CD4-positive, alpha-beta T cell (primary cell): ENCODE data around the gene WDR64. TPM values are rescaled to one million over a fixed set of nuclear protein-coding genes. Genes with fewer than 3 reads are reported as not detected.
"Not testable (repeated sequence)": the region's sequence is repeated elsewhere in the genome, so short reads cannot be mapped to it uniquely, and the experiment has no call there.

Experiments used
- ATAC-seq: fragments of 200-7000 bp; cut with Tn5 transposase; one replicate; pipeline ENCODE4 v1.10.0; 2022; ENCODE audit warnings: mild to moderate bottlenecking; ENCODE audit not compliant: poor library complexity
- CTCF ChIA-PET: fragments of 350-600 bp; sonication (Branson Sonifier 250); formaldehyde crosslinking; loops from one replicate; lab custom pipeline; 2021; ENCODE audit warnings: antibody characterized with exemption, inconsistent platforms; lab: Charles Lee
- POLR2A ChIA-PET: fragments of 350-600 bp; sonication (Branson Sonifier 250); formaldehyde crosslinking; loops from one replicate; lab custom pipeline; 2021; ENCODE audit warnings: antibody characterized with exemption, inconsistent platforms; lab: Charles Lee
- DNase-seq, 14 experiments: peaks; one replicate each; pipeline ENCODE4 v3.0.0-alpha.2; 2013 to 2020; ENCODE audit warnings: mixed read lengths in 2 of 14
- H3K27ac ChIP-seq, 2 donors: one replicate each; pipeline versions ENCODE4 v1.5.1 to v1.7.0; 2013; ENCODE audit warnings: low read length in 2 of 2, low read depth in 1 of 2, mild to moderate bottlenecking in 1 of 2
- H3K27me3 ChIP-seq, 2 experiments: 1 replicate in 1 of 2; 2 replicates in 1 of 2; pipeline versions ENCODE4 v1.6.1 to v1.7.0; 2013; ENCODE audit warnings: low read length in 2 of 2, control low read depth in 1 of 2, mild to moderate bottlenecking in 1 of 2, moderate library complexity in 1 of 2; ENCODE audit not compliant: insufficient read depth in 2 of 2, control insufficient read depth in 1 of 2
- H3K36me3 ChIP-seq: one replicate; pipeline ENCODE4 v1.6.1; 2013; ENCODE audit warnings: low read length, control low read depth; ENCODE audit not compliant: insufficient read depth
- H3K4me1 ChIP-seq: one replicate; pipeline ENCODE4 v1.6.1; 2013; ENCODE audit warnings: low read length, control low read depth; ENCODE audit not compliant: insufficient read depth
- H3K4me3 ChIP-seq: one replicate; pipeline ENCODE4 v1.5.1; 2013; ENCODE audit warnings: mild to moderate bottlenecking, low read length, moderate library complexity
- H3K9me3 ChIP-seq, 2 experiments: 1 replicate in 1 of 2; 2 replicates in 1 of 2; pipeline versions ENCODE4 v1.6.1 to v1.7.0; 2013; ENCODE audit warnings: low read length in 2 of 2, mild to moderate bottlenecking in 2 of 2, control low read depth in 1 of 2, moderate library complexity in 1 of 2; ENCODE audit not compliant: control insufficient read depth in 1 of 2, insufficient read depth in 1 of 2
- H3K27ac Mint-ChIP-seq: one replicate; pipeline ENCODE4 v1.8.0; 2020; ENCODE audit warnings: mixed read lengths
- H3K27me3 Mint-ChIP-seq: one replicate; pipeline ENCODE4 v1.8.0; 2021; ENCODE audit warnings: mixed read lengths
- H3K36me3 Mint-ChIP-seq: one replicate; pipeline ENCODE4 v1.8.0; 2021; ENCODE audit warnings: low read depth, mixed read lengths
- H3K4me1 Mint-ChIP-seq: one replicate; pipeline ENCODE4 v1.8.0; 2021; ENCODE audit warnings: low read depth, mixed read lengths
- H3K4me3 Mint-ChIP-seq: one replicate; pipeline ENCODE4 v1.8.0; 2020; ENCODE audit warnings: mild to moderate bottlenecking, mixed read lengths
- H3K9me3 Mint-ChIP-seq: one replicate; pipeline ENCODE4 v1.8.0; 2020; ENCODE audit warnings: mixed read lengths
- intact Hi-C, 2 experiments: fragments of 100-400 bp; cut with DNase I in 1 of 2; cut with micrococcal nuclease in 1 of 2; formaldehyde crosslinking; loops; one replicate each; pipeline versions ENCODE4 v1.15.1 to v1.9.0; 2023 to 2025; cut with DNase I, micrococcal nuclease
- total RNA-seq, 174 experiments: library from RNA in 2 of 174; stranded (reverse) in 2 of 174; gene quantifications; one replicate each; pipeline ENCODE4 v1.2.3 and lab custom pipeline; 2021 to 2026
- TF ChIP-seq, protein P1 (sequence below): fragments of 200-600 bp; IDR thresholded peaks from one replicate; pipeline ENCODE4 v1.8.0; 2022; ENCODE audit warnings: antibody characterized with exemption, mild to moderate bottlenecking

Gene WDR64
- total RNA-seq, 2 experiments from 2014 or later = 0.67 TPM; not detected in 1

DNA sequence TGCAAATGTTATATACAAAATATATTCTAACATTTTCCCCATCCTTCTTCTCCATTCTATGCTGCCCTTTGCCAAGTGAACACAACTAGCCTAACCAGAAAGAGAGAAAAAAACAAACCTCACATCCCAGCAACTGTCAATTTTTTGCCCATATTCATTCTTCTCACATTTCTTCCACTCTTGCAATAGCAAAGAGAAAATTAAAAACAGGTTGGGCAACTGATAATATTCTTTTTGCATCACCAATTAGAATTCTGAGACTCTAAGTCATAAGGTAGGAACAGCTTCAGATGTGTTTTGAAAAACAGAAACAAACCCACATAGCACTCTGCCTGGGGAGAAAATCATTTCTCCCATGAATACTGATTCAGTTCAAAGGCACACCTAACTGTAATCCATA lies 170.8 kb downstream of the WDR64 start:
- DNase-seq = no peak
- H3K9me3 Mint-ChIP-seq = no peaks in the 10 kb centered on the region
- Histone ChIP-seq H3K27ac (no peak overlapping the region), H3K36me3 (no peaks in the 10 kb centered on the region), H3K27me3 (no peaks in the 10 kb centered on the region), H3K4me1 (no peaks in the 10 kb centered on the region), H3K9me3 (no peaks in the 10 kb centered on the region), H3K4me3 (no peak overlapping the region)
- no peaks in the 10 kb centered on the region for H3K27me3 Mint-ChIP-seq
- intact Hi-C loops = no loop called here
- ATAC-seq = no peak
- no peak overlapping the region for H3K27ac Mint-ChIP-seq
- H3K36me3 Mint-ChIP-seq = no peaks in the 10 kb centered on the region
- no peaks in the 10 kb centered on the region for H3K4me1 Mint-ChIP-seq
- ChIA-PET POLR2A (no interaction called here), CTCF (no interaction called here)
- H3K4me3 Mint-ChIP-seq = no peak overlapping the region
- TF ChIP-seq, protein P1, sequence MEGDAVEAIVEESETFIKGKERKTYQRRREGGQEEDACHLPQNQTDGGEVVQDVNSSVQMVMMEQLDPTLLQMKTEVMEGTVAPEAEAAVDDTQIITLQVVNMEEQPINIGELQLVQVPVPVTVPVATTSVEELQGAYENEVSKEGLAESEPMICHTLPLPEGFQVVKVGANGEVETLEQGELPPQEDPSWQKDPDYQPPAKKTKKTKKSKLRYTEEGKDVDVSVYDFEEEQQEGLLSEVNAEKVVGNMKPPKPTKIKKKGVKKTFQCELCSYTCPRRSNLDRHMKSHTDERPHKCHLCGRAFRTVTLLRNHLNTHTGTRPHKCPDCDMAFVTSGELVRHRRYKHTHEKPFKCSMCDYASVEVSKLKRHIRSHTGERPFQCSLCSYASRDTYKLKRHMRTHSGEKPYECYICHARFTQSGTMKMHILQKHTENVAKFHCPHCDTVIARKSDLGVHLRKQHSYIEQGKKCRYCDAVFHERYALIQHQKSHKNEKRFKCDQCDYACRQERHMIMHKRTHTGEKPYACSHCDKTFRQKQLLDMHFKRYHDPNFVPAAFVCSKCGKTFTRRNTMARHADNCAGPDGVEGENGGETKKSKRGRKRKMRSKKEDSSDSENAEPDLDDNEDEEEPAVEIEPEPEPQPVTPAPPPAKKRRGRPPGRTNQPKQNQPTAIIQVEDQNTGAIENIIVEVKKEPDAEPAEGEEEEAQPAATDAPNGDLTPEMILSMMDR = no peak

DNA sequence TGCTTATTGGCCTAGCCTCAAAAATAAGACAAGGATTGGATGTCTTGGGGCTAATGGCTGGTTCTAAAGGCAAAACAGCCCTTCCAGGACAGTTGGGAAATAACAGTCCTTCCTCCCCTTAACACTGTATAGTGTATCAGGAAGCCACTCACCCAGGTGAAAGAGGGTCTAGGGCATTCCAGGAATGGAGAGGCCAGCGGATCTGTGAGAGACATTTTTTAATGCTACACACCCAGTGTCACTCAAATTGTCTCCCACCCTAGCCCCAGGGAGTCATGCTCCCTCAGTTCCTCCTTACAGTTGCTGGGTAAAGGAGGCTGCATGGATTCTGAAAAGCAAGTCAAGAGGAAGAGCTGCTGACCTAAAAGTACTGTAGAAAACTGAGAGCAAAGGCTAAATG lies 171.8 kb downstream of the WDR64 start:
- no peaks in the 10 kb centered on the region for H3K4me1 Mint-ChIP-seq
- no peaks in the 10 kb centered on the region for H3K4me1 ChIP-seq
- H3K27ac Mint-ChIP-seq = no peak overlapping the region
- H3K9me3 Mint-ChIP-seq = no peaks in the 10 kb centered on the region
- no peak overlapping the region for H3K4me3 Mint-ChIP-seq
- POLR2A ChIA-PET = no interaction called here
- no peaks in the 10 kb centered on the region for H3K9me3 ChIP-seq
- CTCF ChIA-PET = no interaction called here
- H3K27me3 ChIP-seq = no peaks in the 10 kb centered on the region
- H3K36me3 Mint-ChIP-seq = no peaks in the 10 kb centered on the region
- ATAC-seq = no peak
- no peaks in the 10 kb centered on the region for H3K36me3 ChIP-seq
- intact Hi-C loops = no loop called here
- DNase-seq = no peak
- TF ChIP-seq, protein P1 = no peak
- H3K27ac ChIP-seq = no peak overlapping the region
- no peaks in the 10 kb centered on the region for H3K27me3 Mint-ChIP-seq
- no peak overlapping the region for H3K4me3 ChIP-seq

DNA sequence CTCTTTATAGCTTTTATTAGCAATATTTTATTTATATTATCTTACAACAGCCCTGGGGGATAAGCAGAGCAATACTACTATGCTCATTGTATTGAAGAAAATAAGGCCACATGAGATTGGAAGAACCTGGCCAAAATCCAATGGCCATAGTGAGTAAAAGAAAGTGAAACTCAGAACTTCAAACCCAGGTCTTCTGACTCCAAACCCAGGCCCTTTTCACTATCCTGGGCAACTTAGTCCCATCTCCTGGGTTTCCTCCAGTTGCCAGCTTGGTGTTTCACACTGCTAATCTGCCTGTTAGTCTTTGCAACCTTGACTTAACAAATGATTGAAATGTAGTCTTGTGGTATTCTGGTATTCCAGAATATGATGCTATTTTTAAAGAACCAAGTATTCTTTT lies 173.5 kb downstream of the WDR64 start:
- intact Hi-C loops = no loop called here
- no peaks in the 10 kb centered on the region for H3K9me3 Mint-ChIP-seq
- H3K36me3 Mint-ChIP-seq = no peaks in the 10 kb centered on the region
- H3K27me3 Mint-ChIP-seq = no peaks in the 10 kb centered on the region
- POLR2A ChIA-PET = no interaction called here
- no peak overlapping the region for H3K4me3 ChIP-seq
- H3K27ac ChIP-seq = no peak overlapping the region
- TF ChIP-seq, protein P1 = no peak
- no peak overlapping the region for H3K4me3 Mint-ChIP-seq
- ATAC-seq (no peak), DNase-seq (no peak)
- no peaks in the 10 kb centered on the region for H3K36me3 ChIP-seq
- no peaks in the 10 kb centered on the region for H3K9me3 ChIP-seq
- H3K27me3 ChIP-seq = no peaks in the 10 kb centered on the region
- CTCF ChIA-PET = interaction anchor here (0.6 to 1.6 kb wide), 3 partner anchors 10 to 215 kb away, joined by 3 read pairs; no protein-coding TSS in a partner anchor
- no peak overlapping the region for H3K27ac Mint-ChIP-seq
- H3K4me1 Mint-ChIP-seq = no peaks in the 10 kb centered on the region
- H3K4me1 ChIP-seq = no peaks in the 10 kb centered on the region

DNA sequence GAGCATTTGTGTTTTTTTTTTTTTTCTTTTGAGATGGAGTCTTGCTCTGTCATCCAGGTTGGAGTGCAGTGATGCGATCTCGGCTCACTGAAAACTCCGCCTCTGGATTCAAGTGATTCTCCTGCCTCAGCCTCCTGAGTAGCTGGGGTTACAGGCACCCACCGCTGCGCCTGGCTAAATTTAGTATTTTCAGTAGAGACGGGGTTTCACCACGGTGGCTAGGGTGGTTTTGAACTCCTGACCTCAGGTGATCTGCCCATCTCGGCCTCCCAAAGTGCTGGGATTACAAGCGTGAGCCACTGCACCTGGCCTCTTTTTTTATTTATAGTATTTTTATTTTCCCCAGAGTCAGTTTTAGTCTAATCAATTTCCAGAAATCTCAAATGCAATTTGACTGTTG lies 174.5 kb downstream of the WDR64 start:
- not testable (repeated sequence) for H3K27ac Mint-ChIP-seq

More for the DNA sequence above, 174.5 kb downstream of the WDR64 start:
- H3K27me3 ChIP-seq, H3K9me3 Mint-ChIP-seq, H3K27me3 Mint-ChIP-seq, POLR2A ChIA-PET, H3K4me3 Mint-ChIP-seq, H3K36me3 ChIP-seq, DNase-seq, H3K4me1 ChIP-seq, H3K4me3 ChIP-seq, CTCF ChIA-PET, H3K27ac ChIP-seq, H3K9me3 ChIP-seq, H3K4me1 Mint-ChIP-seq, H3K36me3 Mint-ChIP-seq, ATAC-seq, intact Hi-C loops: not testable (repeated sequence)
